ENCODE results near the gene ECHS1.
A peak's percentile ranks its signal among the peaks of the same experiment; 100 is the strongest.
"Not testable (repeated sequence)": the region's sequence is repeated elsewhere in the genome, so short reads cannot be mapped to it uniquely, and the experiment has no call there.

The ECHS1 gene

GRCh38 chr10:133324857-133325260, 48.3 kb downstream of the ECHS1 start:
- DNase-seq (ENCODE audit: low read depth in 2 of 2): no peak

- peak in 1 of 2 donors; percentile 31 for DNase-seq (ENCODE audit: low read depth in 2 of 2)
Measured at GRCh38 chr10:133324198-133324792, 48.9 kb downstream of the ECHS1 start.

- DNase-seq (ENCODE audit: low read depth in 2 of 2): not testable (repeated sequence)
Measured at GRCh38 chr10:133322064-133322709, 51.0 kb downstream of the ECHS1 start.

GRCh38 chr10:133320852-133321422, 52.2 kb downstream of the ECHS1 start:
- DNase-seq (ENCODE audit: low read depth in 2 of 2): not testable (repeated sequence)

GRCh38 chr10:133318494-133319127, 54.5 kb downstream of the ECHS1 start:
- DNase-seq (ENCODE audit: low read depth in 2 of 2): peak in 1 of 2 donors; percentile 22

GRCh38 chr10:133316732-133317131, 56.4 kb downstream of the ECHS1 start:
- no peak for DNase-seq (ENCODE audit: low read depth in 2 of 2)

GRCh38 chr10:133316266-133316665, 56.9 kb downstream of the ECHS1 start:
- DNase-seq (ENCODE audit: low read depth in 2 of 2): no peak

GRCh38 chr10:133315847-133316246, 57.3 kb downstream of the ECHS1 start:
- no peak for DNase-seq (ENCODE audit: low read depth in 2 of 2)

GRCh38 chr10:133314911-133315310, 58.2 kb downstream of the ECHS1 start:
- no peak for DNase-seq (ENCODE audit: low read depth in 2 of 2)

GRCh38 chr10:133313192-133313591, 60.0 kb downstream of the ECHS1 start:
- no peak for DNase-seq (ENCODE audit: low read depth in 2 of 2)

- DNase-seq (ENCODE audit: low read depth in 2 of 2): no peak
Measured at GRCh38 chr10:133312769-133313145, 60.4 kb downstream of the ECHS1 start.

Data from activated CD8-positive, alpha-beta memory T cell treated with anti-CD3 and anti-CD28 coated beads for 4 hours (primary cell).